Caco-2 (cell line): ENCODE measurements around the gene SPEM3. TPM values are rescaled to one million over a fixed set of nuclear protein-coding genes. Genes with fewer than 3 reads are reported as not detected.
A peak's percentile ranks its signal among the peaks of the same experiment; 100 is the strongest.

Experiments
- BruUV-seq: library from RNA; stranded (reverse); fragments of 400-500 nt; replicated peaks from 2 replicates; lab custom pipeline; 2021; lab: Mats Ljungman, UMichigan
- CTCF ChIA-PET: fragments of 300-600 bp; sonication (Branson Sonifier 250); formaldehyde crosslinking; loops from one replicate; lab custom pipeline; 2022; ENCODE audit warnings: antibody characterized with exemption; lab: Charles Lee
- POLR2A ChIA-PET: fragments of 300-600 bp; sonication (Branson Sonifier 250); formaldehyde crosslinking; loops from one replicate; lab custom pipeline; 2022; ENCODE audit warnings: antibody characterized with exemption; lab: Charles Lee
- DNase-seq, 2 experiments: peaks; one replicate each; pipeline versions ENCODE4 v3.0.0 to v3.0.0-alpha.2; 2020 to 2022
- H3K27me3 ChIP-seq: replicated peaks from 2 replicates; pipeline ENCODE4 v1.6.0; 2011; ENCODE audit warnings: low read length; ENCODE audit not compliant: control insufficient read depth, insufficient read depth
- H3K36me3 ChIP-seq: 2 replicates; pipeline ENCODE4 v1.5.1; 2011; ENCODE audit warnings: low read length; ENCODE audit not compliant: control insufficient read depth, insufficient read depth
- H3K4me1 ChIP-seq: fragments of 250-450 bp; sonication (Bioruptor Pico); 2 replicates; pipeline ENCODE4 v1.5.1; 2020; ENCODE audit warnings: mild to moderate bottlenecking
- H3K4me3 ChIP-seq: 2 replicates; pipeline ENCODE4 v1.5.1; 2011; ENCODE audit warnings: low read depth, mild to moderate bottlenecking, control low read depth, low read length
- H3K9me3 ChIP-seq: fragments of 250-450 bp; sonication (Bioruptor Pico); 2 replicates; pipeline ENCODE4 v1.5.1; 2020; ENCODE audit warnings: mild to moderate bottlenecking, moderate library complexity
- H3K27ac Mint-ChIP-seq: one replicate; pipeline ENCODE4 v1.8.0; 2022; ENCODE audit warnings: mixed read lengths; ENCODE audit not compliant: unreplicated experiment
- H3K27me3 Mint-ChIP-seq: one replicate; pipeline ENCODE4 v1.8.0; 2022; ENCODE audit warnings: mixed read lengths; ENCODE audit not compliant: insufficient read depth, unreplicated experiment
- H3K36me3 Mint-ChIP-seq: one replicate; pipeline ENCODE4 v1.8.0; 2022; ENCODE audit warnings: mild to moderate bottlenecking, mixed read lengths; ENCODE audit not compliant: insufficient read depth, unreplicated experiment
- H3K4me1 Mint-ChIP-seq: one replicate; pipeline ENCODE4 v1.8.0; 2022; ENCODE audit warnings: low read depth, mixed read lengths; ENCODE audit not compliant: unreplicated experiment
- H3K4me3 Mint-ChIP-seq: one replicate; pipeline ENCODE4 v1.8.0; 2022; ENCODE audit warnings: mild to moderate bottlenecking, moderate library complexity, mixed read lengths; ENCODE audit not compliant: unreplicated experiment
- H3K9me3 Mint-ChIP-seq: one replicate; pipeline ENCODE4 v1.8.0; 2022; ENCODE audit warnings: mixed read lengths; ENCODE audit not compliant: unreplicated experiment
- CTCF ChIP-seq, 2 experiments: fragments of 200-600 bp in 1 of 2; IDR thresholded peaks; 1 replicate in 1 of 2; 2 replicates in 1 of 2; pipeline versions ENCODE4 v1.5.1 to v1.8.0; 2011 to 2022; ENCODE audit warnings: antibody characterized with exemption in 1 of 2, control low read depth in 1 of 2, inconsistent platforms in 1 of 2, low read depth in 1 of 2, low read length in 1 of 2, mild to moderate bottlenecking in 1 of 2, moderate library complexity in 1 of 2; ENCODE audit not compliant: insufficient read depth in 1 of 2, severe bottlenecking in 1 of 2, unreplicated experiment in 1 of 2
- intact Hi-C: fragments of 100-400 bp; cut with micrococcal nuclease; formaldehyde crosslinking; loops from one replicate; pipeline ENCODE4 v1.10.0; 2022; ENCODE audit not compliant: unreplicated experiment
- total RNA-seq: library from RNA; stranded (reverse); gene quantifications from 2 replicates; pipeline ENCODE4 v1.2.3, GENCODE V29; 2022

The SPEM3 gene
- total RNA-seq, 1 experiment from 2014 or later = not detected

GRCh38 chr17:7439462-7440112 lies 10.9 kb downstream of the SPEM3 start, which contains the start of gene FGF11:
TSS of gene FGF11 (plus strand) at chr17:7439512. CDS start at chr17:7439621, 109 bp downstream.
- Mint-ChIP-seq H3K9me3 (no peaks in the 10 kb centered on the region), H3K4me3 (peak within 1 kb of the TSS; percentile 89), H3K27ac (no peak within 1 kb of the TSS), H3K27me3 (no peaks in the 10 kb centered on the region), H3K4me1 (peaks cover 6% of the 10 kb centered on the region), H3K36me3 (peaks cover 23% of the 10 kb centered on the region)
- no TSS peak for BruUV-seq
- Histone ChIP-seq H3K36me3 (no peaks in the 10 kb centered on the region), H3K27me3 (no peaks in the 10 kb centered on the region), H3K9me3 (no peaks in the 10 kb centered on the region), H3K4me1 (no peaks in the 10 kb centered on the region), H3K4me3 (peak within 1 kb of the TSS; percentile 37)
- POLR2A ChIA-PET = interaction anchor here (0.7 kb wide), 1 partner anchor 202 kb away, joined by 3 read pairs; no protein-coding TSS in a partner anchor
- TF ChIP-seq CTCF (IDR thresholded peaks at IDR 0.05; ENCODE audit: insufficient read depth in 1 of 2, low read depth in 1 of 2, low read length in 1 of 2, severe bottlenecking in 1 of 2, unreplicated experiment in 1 of 2) = no peak
- peak in 1 of 2 experiments; percentile 15 for DNase-seq
- CTCF ChIA-PET = interaction anchor here (0.5 to 1.7 kb wide), 2 partner anchors 36 to 63 kb away, joined by 5 to 8 read pairs; no protein-coding TSS in a partner anchor
- intact Hi-C loops = loop anchor here (5.0 kb wide), 2 partner anchors 82 to 248 kb away; partner anchors contain the start of genes TMEM95, TP53 and WRAP53

GRCh38 chr17:7440113-7440833 lies 11.6 kb downstream of the SPEM3 start:
- DNase-seq = peak in 1 of 2 experiments; percentile 41
- TF ChIP-seq CTCF (IDR thresholded peaks at IDR 0.05; ENCODE audit: insufficient read depth in 1 of 2, low read depth in 1 of 2, low read length in 1 of 2, severe bottlenecking in 1 of 2, unreplicated experiment in 1 of 2) = no peak
- Histone ChIP-seq H3K9me3 (no peaks in the 10 kb centered on the region), H3K4me3 (peak overlapping the region; percentile 37), H3K27me3 (no peaks in the 10 kb centered on the region), H3K4me1 (no peaks in the 10 kb centered on the region), H3K36me3 (no peaks in the 10 kb centered on the region)
- ChIA-PET CTCF (interaction anchor here (0.5 to 1.7 kb wide), 4 partner anchors 35 to 244 kb away, joined by 3 to 8 read pairs (median 4); no protein-coding TSS in a partner anchor), POLR2A (interaction anchor here (0.6 kb wide), 1 partner anchor 85 kb away, joined by 3 read pairs; the partner anchor contains the start of gene TMEM95)
- no peak overlapping the region for H3K27ac Mint-ChIP-seq
- H3K36me3 Mint-ChIP-seq = peaks cover 17% of the 10 kb centered on the region
- peaks cover 6% of the 10 kb centered on the region for H3K4me1 Mint-ChIP-seq
- peak overlapping the region; percentile 89 for H3K4me3 Mint-ChIP-seq
- no peaks in the 10 kb centered on the region for H3K27me3 Mint-ChIP-seq
- BruUV-seq = no TSS peak
- intact Hi-C loops = no loop called here
- H3K9me3 Mint-ChIP-seq = no peaks in the 10 kb centered on the region

- no peaks in the 10 kb centered on the region for H3K9me3 Mint-ChIP-seq
- no peak for DNase-seq
- no peaks in the 10 kb centered on the region for H3K9me3 ChIP-seq
- BruUV-seq = no TSS peak
- peaks cover 6% of the 10 kb centered on the region for H3K4me1 Mint-ChIP-seq
- no peaks in the 10 kb centered on the region for H3K36me3 ChIP-seq
- H3K27me3 Mint-ChIP-seq = no peaks in the 10 kb centered on the region
- no peak for TF ChIP-seq CTCF (IDR thresholded peaks at IDR 0.05; ENCODE audit: insufficient read depth in 1 of 2, low read depth in 1 of 2, low read length in 1 of 2, severe bottlenecking in 1 of 2, unreplicated experiment in 1 of 2)
- POLR2A ChIA-PET = no interaction called here
- peak overlapping the region; percentile 89 for H3K4me3 Mint-ChIP-seq
- H3K4me1 ChIP-seq = no peaks in the 10 kb centered on the region
- intact Hi-C loops = no loop called here
- CTCF ChIA-PET = interaction anchor here (0.8 to 1.7 kb wide), 2 partner anchors 61 to 120 kb away, joined by 3 to 8 read pairs; no protein-coding TSS in a partner anchor
- H3K27me3 ChIP-seq = no peaks in the 10 kb centered on the region
- peaks cover 13% of the 10 kb centered on the region for H3K36me3 Mint-ChIP-seq
- no peak overlapping the region for H3K4me3 ChIP-seq
- H3K27ac Mint-ChIP-seq = no peak overlapping the region
These were observed 12.2 kb downstream of the SPEM3 start for GRCh38 chr17:7440834-7441195.
